HG03520 (cell line): ENCODE measurements around the gene SLC44A5.
"Not testable (repeated sequence)": the region's sequence is repeated elsewhere in the genome, so short reads cannot be mapped to it uniquely, and the experiment has no call there.

Experiments
- ATAC-seq: cut with Tn5 transposase; IDR thresholded peaks from one replicate; pipeline ENCODE4 v1.9.1; 2021; ENCODE audit warnings: mild to moderate bottlenecking, moderate library complexity; ENCODE audit not compliant: unreplicated experiment

Gene SLC44A5

GRCh38 chr1:75392278-75392677 lies 218.6 kb downstream of the SLC44A5 start:
- peak; percentile 77 for ATAC-seq

GRCh38 chr1:75375476-75376447 lies 235.2 kb downstream of the SLC44A5 start:
- not testable (repeated sequence) for ATAC-seq

- no peak for ATAC-seq
Observed at GRCh38 chr1:75373542-75374159, 237.3 kb downstream of the SLC44A5 start.

- no peak for ATAC-seq
Observed at GRCh38 chr1:75366595-75366994, 244.3 kb downstream of the SLC44A5 start.

GRCh38 chr1:75361260-75361659 lies 249.7 kb downstream of the SLC44A5 start:
- no peak for ATAC-seq

GRCh38 chr1:75354267-75354666 lies 256.6 kb downstream of the SLC44A5 start:
- ATAC-seq = not testable (repeated sequence)

GRCh38 chr1:75353051-75353450 lies 257.9 kb downstream of the SLC44A5 start:
- ATAC-seq = no peak

GRCh38 chr1:75345538-75346292 lies 265.2 kb downstream of the SLC44A5 start:
- no peak for ATAC-seq

GRCh38 chr1:75342786-75343185 lies 268.1 kb downstream of the SLC44A5 start:
- ATAC-seq = no peak

GRCh38 chr1:75341537-75341936 lies 269.4 kb downstream of the SLC44A5 start:
- no peak for ATAC-seq

GRCh38 chr1:75338616-75339483 lies 272.1 kb downstream of the SLC44A5 start:
- peak; percentile 78 for ATAC-seq

GRCh38 chr1:75334876-75335389 lies 276.0 kb downstream of the SLC44A5 start:
- ATAC-seq = no peak

- ATAC-seq = no peak
Observed at GRCh38 chr1:75330624-75331023, 280.3 kb downstream of the SLC44A5 start.

- no peak for ATAC-seq
Observed at GRCh38 chr1:75328691-75329090, 282.2 kb downstream of the SLC44A5 start.

- ATAC-seq = no peak
Observed at GRCh38 chr1:75327395-75327794, 283.5 kb downstream of the SLC44A5 start.

GRCh38 chr1:75317976-75318375 lies 292.9 kb downstream of the SLC44A5 start:
- no peak for ATAC-seq

GRCh38 chr1:75316230-75316629 lies 294.7 kb downstream of the SLC44A5 start:
- no peak for ATAC-seq

GRCh38 chr1:75312620-75313019 lies 298.3 kb downstream of the SLC44A5 start:
- ATAC-seq = no peak

GRCh38 chr1:75310067-75310466 lies 300.8 kb downstream of the SLC44A5 start:
- no peak for ATAC-seq

- ATAC-seq = no peak
Observed at GRCh38 chr1:75308365-75308764, 302.5 kb downstream of the SLC44A5 start.
